PC-9 (cell line): ENCODE data around the gene RBM19.

Experiments used
- CTCF ChIP-seq: fragments of 200-600 bp; sonication (generic); conservative IDR thresholded peaks from 2 replicates; pipeline ENCODE4 v1.6.1; 2017; ENCODE audit warnings: mixed run types, antibody characterized with exemption, mild to moderate bottlenecking, moderate library complexity
- EZH2 ChIP-seq: fragments of 200-600 bp; sonication (generic); IDR thresholded peaks from 2 replicates; pipeline ENCODE4 v1.8.0; 2017; ENCODE audit warnings: antibody characterized with exemption, low read depth

GRCh38 chr12:113805673-113806072 lies 160.5 kb downstream of the RBM19 start:
- TF ChIP-seq CTCF, result no peak
- TF ChIP-seq EZH2, result no peak
